Epithelial cell of umbilical artery (primary cell): ENCODE measurements around the gene OR6C75. TPM values are rescaled to one million over a fixed set of nuclear protein-coding genes. Genes with fewer than 3 reads are reported as not detected.

Experiments used
- total RNA-seq: library from RNA; depleted of rRNA; stranded (reverse); fragments of >200 nt; gene quantifications from 2 replicates; pipeline ENCODE4 v1.2.3, GENCODE V29; 2014

OR6C75 gene
- not detected in 2 replicates for total RNA-seq

DNA sequence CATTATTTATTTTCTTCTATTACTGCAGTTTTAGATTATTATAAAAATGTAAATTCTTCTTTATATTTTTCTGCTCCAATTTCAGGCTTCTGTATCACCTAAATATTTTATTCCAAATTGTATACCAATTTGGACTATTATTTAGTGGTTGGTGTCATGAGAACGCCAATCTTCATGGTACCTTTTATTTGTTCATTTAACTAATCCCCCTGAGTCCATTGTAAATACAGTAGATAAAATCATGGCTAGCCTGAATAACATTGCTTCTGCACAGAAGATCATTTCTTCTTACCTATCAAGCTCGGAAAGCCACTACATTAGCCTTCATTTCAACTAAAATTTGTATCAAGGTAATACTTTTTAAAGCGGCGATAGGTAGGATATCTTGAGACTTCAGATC, at the start of gene OR6C75:
Gene OR6C75 (plus strand): TSS at position 301 of the 400 bp plus-strand sequence. CDS start 2,136 bp downstream, outside the sequence.

DNA sequence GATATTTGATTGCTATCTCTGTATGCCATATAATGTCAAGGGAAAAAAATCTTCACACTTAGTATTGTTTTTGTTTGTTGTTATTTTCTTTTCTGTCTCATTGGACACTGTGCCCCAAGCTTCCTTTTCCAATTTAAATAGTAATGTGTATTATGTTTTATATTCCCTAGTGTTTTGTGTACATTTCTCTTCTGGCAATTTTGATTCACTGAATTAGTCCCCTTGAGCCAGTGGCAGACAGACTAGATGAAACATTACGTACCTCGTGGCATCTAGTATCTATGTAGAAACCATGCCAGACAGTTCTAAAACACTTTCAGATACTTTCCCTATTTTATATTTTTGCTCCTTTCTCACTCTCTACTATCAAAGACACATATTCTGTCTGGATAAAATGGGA, 48.7 kb upstream of the OR6C75 start, which contains the start of gene OR6C1:
Gene OR6C1 (plus strand): TSS at position 301 of the 400 bp plus-strand sequence. CDS start 6,257 bp downstream, outside the sequence.

DNA sequence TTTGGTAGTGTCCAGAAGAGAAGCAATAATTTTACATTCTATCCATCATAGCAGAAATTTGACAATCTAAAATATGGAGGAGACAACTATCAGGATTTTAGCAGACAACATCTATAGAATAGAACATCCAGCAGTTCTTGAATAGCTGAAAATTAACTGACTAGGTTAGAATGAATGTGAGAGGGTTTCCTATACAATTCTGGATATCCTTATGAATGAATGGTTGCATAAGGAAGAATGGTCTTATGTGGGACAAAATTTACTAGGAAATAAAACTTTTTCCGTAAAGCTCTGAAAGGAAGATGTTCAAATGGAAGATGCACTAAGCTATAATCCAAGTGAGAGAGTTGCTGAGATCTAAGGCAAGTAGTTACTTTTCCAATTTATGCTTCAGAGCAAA, 32.3 kb upstream of the OR6C75 start, which contains the start of gene OR6C3:
Gene OR6C3 (plus strand): TSS at position 301 of the 400 bp plus-strand sequence. CDS start 955 bp downstream, outside the sequence.

DNA sequence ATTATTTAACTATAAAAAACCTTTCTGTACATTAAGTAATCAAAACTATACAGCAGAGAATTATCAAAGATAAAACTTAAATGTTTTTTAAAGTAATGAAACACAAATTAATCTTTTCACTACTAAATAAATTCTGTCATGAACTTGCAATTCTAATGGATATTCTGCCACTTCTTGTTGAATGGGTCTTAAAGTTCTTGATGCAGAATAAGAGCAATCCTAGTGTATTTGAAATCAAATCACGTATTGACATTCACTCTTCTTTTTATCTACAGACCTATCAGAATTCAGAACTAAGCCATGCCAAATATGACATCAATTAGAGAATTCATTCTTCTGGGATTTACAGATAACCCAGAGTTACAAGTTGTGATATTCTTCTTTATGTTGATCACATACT, 37.5 kb downstream of the OR6C75 start, which contains the start of gene OR6C65:
Gene OR6C65 (plus strand): TSS at position 301 of the 400 bp plus-strand sequence. CDS start 0 bp downstream, at position 301.

Other genes starting within 250 kb of the OR6C75 start
- gene OR9K2, start 236.6 kb upstream of the OR6C75 start, total RNA-seq = not detected in 2 replicates
- not detected in 2 replicates for gene OR10A7, start 141.9 kb upstream of the OR6C75 start, total RNA-seq
- not detected in 2 replicates for gene OR6C74, start 118.4 kb upstream of the OR6C75 start, total RNA-seq
- gene OR6C6, start 66.4 kb upstream of the OR6C75 start, total RNA-seq = not detected in 2 replicates
- gene OR6C1, start 48.6 kb upstream of the OR6C75 start, total RNA-seq = not detected in 2 replicates
- not detected in 2 replicates for gene OR6C3, start 32.2 kb upstream of the OR6C75 start, total RNA-seq
- not detected in 2 replicates for gene OR6C65, start 37.6 kb downstream of the OR6C75 start, total RNA-seq
- not detected in 2 replicates for gene OR6C76, start 63.3 kb downstream of the OR6C75 start, total RNA-seq
- not detected in 2 replicates for gene OR6C2, start 81.1 kb downstream of the OR6C75 start, total RNA-seq
- not detected in 2 replicates for gene OR6C70, start 107.2 kb downstream of the OR6C75 start, total RNA-seq
- gene OR6C68, start 129.4 kb downstream of the OR6C75 start, total RNA-seq = not detected in 2 replicates
- gene OR6C4, start 186.6 kb downstream of the OR6C75 start, total RNA-seq = not detected in 2 replicates
- gene OR2AP1, start 209.5 kb downstream of the OR6C75 start, total RNA-seq = not detected in 2 replicates